Liver (tissue), 9 donors: ENCODE data around the gene TBC1D9. TPM values are rescaled to one million over a fixed set of nuclear protein-coding genes. Genes with fewer than 3 reads are reported as not detected.

Source experiments
- DNase-seq: peaks from one replicate; pipeline ENCODE4 v3.0.0-alpha.2; 2017; ENCODE audit warnings: low spot score
- H3K27ac ChIP-seq, 2 donors: one replicate each; pipeline ENCODE4 v1.7.0; 2013; ENCODE audit warnings: inconsistent platforms in 2 of 2, low read length in 2 of 2, control low read depth in 1 of 2, low read depth in 1 of 2, mild to moderate bottlenecking in 1 of 2
- H3K27me3 ChIP-seq, 4 donors: one replicate each; pipeline versions ENCODE4 v1.6.1 to v1.7.0; 2013; ENCODE audit warnings: low read length in 3 of 4, inconsistent platforms in 1 of 4, mild to moderate bottlenecking in 1 of 4, moderate library complexity in 1 of 4; ENCODE audit not compliant: control insufficient read depth in 4 of 4, insufficient read depth in 4 of 4
- H3K36me3 ChIP-seq, 4 donors: one replicate each; pipeline versions ENCODE4 v1.6.1 to v1.7.0; 2013; ENCODE audit warnings: low read length in 3 of 4, mild to moderate bottlenecking in 3 of 4, low read depth in 1 of 4, moderate library complexity in 1 of 4; ENCODE audit not compliant: control insufficient read depth in 4 of 4, insufficient read depth in 3 of 4
- H3K4me1 ChIP-seq, 4 donors: one replicate each; pipeline versions ENCODE4 v1.6.1 to v1.7.0; 2013; ENCODE audit warnings: low read length in 3 of 4, mild to moderate bottlenecking in 3 of 4, moderate library complexity in 1 of 4; ENCODE audit not compliant: control insufficient read depth in 4 of 4, insufficient read depth in 4 of 4
- H3K4me3 ChIP-seq, 3 donors: one replicate each; pipeline versions ENCODE4 v1.6.1 to v1.7.0; 2013; ENCODE audit warnings: low read length in 3 of 3, control low read depth in 1 of 3, low read depth in 1 of 3, mild to moderate bottlenecking in 1 of 3
- H3K9ac ChIP-seq, 2 donors: one replicate each; pipeline ENCODE4 v1.7.0; 2013; ENCODE audit warnings: low read length in 2 of 2, mild to moderate bottlenecking in 2 of 2, moderate library complexity in 2 of 2, control low read depth in 1 of 2, low read depth in 1 of 2
- H3K9me3 ChIP-seq, 4 donors: one replicate each; pipeline versions ENCODE4 v1.6.1 to v1.7.0; 2013; ENCODE audit warnings: low read length in 3 of 4; ENCODE audit not compliant: control insufficient read depth in 4 of 4
- CTCF ChIP-seq: fragments of 150-350 bp; IDR thresholded peaks from 2 replicates; pipeline ENCODE4 v1.5.1; 2017; ENCODE audit warnings: improper control_type of control experiment, low read depth, low read length; ENCODE audit not compliant: missing input control
- FOXA1 ChIP-seq: IDR thresholded peaks from 2 replicates; pipeline ENCODE4 v1.6.1; 2016; ENCODE audit warnings: antibody characterized with exemption
- FOXA2 ChIP-seq: IDR thresholded peaks from 2 replicates; pipeline ENCODE4 v1.6.1; 2016; ENCODE audit warnings: antibody characterized with exemption
- GABPA ChIP-seq, 2 donors: IDR thresholded peaks in 1 of 2; conservative IDR thresholded peaks in 1 of 2; 2 replicates each; pipeline ENCODE4 v1.6.1; 2016; ENCODE audit warnings: antibody characterized with exemption in 2 of 2, mild to moderate bottlenecking in 1 of 2, moderate library complexity in 1 of 2
- HNF4A ChIP-seq, 2 donors: conservative IDR thresholded peaks; 2 replicates each; pipeline ENCODE4 v1.6.1; 2016; ENCODE audit warnings: antibody characterized with exemption in 2 of 2, mild to moderate bottlenecking in 2 of 2
- HNF4G ChIP-seq: IDR thresholded peaks from 2 replicates; pipeline ENCODE4 v1.6.1; 2016; ENCODE audit warnings: antibody characterized with exemption
- RAD21 ChIP-seq, 2 donors: IDR thresholded peaks; 2 replicates each; pipeline ENCODE4 v1.6.1; 2016; ENCODE audit warnings: antibody characterized with exemption in 2 of 2, mild to moderate bottlenecking in 2 of 2
- RXRA ChIP-seq, 2 donors: IDR thresholded peaks; 2 replicates each; pipeline ENCODE4 v1.6.1; 2017 to 2018; ENCODE audit warnings: antibody characterized with exemption in 2 of 2, mild to moderate bottlenecking in 1 of 2
- SP1 ChIP-seq: IDR thresholded peaks from 2 replicates; pipeline ENCODE4 v1.6.1; 2018; ENCODE audit warnings: antibody characterized with exemption, mild to moderate bottlenecking
- ZBTB33 ChIP-seq: IDR thresholded peaks from 2 replicates; pipeline ENCODE4 v1.6.1; 2016; ENCODE audit warnings: antibody characterized with exemption
- WGBS: extraction: QIAGEN DNeasy Blood & Tissue Kit; methylation state at CpG from one replicate; pipeline ENCODE4 v1.1.7; 2013; 5-methylcytosine and 5-hydroxymethylcytosine counted together
- polyA plus RNA-seq, 2 donors: library from polyadenylated mRNA; stranded (reverse) in 1 of 2; unstranded in 1 of 2; fragments of 200-250 nt in 1 of 2; fragments of >200 nt in 1 of 2; fragmentation: Nextera tagmentation in 1 of 2; extraction: Ambion mirVana in 1 of 2; gene quantifications; one replicate each; pipeline versions ENCODE4 v1.2.1 to v1.2.3, GENCODE V29; 2013 to 2015
- total RNA-seq, 2 donors: library from RNA; depleted of rRNA; stranded (reverse); fragments of >200 nt; gene quantifications; one replicate each; pipeline ENCODE4 v1.2.3, GENCODE V29; 2014
- donor health status: healthy.
- donor health status: healthy.
- donor health status: healthy.
- donor health status: healthy.
- donor health status: healthy.

The TBC1D9 gene
- total and polyA plus RNA-seq, 4 donors: 1.4 to 8.5 (median 6.3) TPM

GRCh38 chr4:140648716-140649308 is 107.4 kb downstream of the TBC1D9 start:
- Histone ChIP-seq H3K36me3 (peaks cover 0 to 3% (median 0%) of the 10 kb centered on the region in 4 donors), H3K4me3 (no peak overlapping the region), H3K9ac (no peak overlapping the region), H3K9me3 (no peaks in the 10 kb centered on the region), H3K27me3 (no peaks in the 10 kb centered on the region), H3K4me1 (peaks cover 0 to 10% (median 5%) of the 10 kb centered on the region in 4 donors), H3K27ac (no peak overlapping the region)
- no peak for DNase-seq
- WGBS: 97% methylated on average over 2 of the region's 2 CpGs
- TF ChIP-seq HNF4A (conservative IDR thresholded peaks at IDR 0.05): no peak

GRCh38 chr4:140645614-140646412 is 110.4 kb downstream of the TBC1D9 start:
- no peak for TF ChIP-seq RAD21 (IDR thresholded peaks at IDR 0.05)
- TF ChIP-seq HNF4A (conservative IDR thresholded peaks at IDR 0.05): no peak
- TF ChIP-seq CTCF: no peak
- TF ChIP-seq FOXA2: no peak
- TF ChIP-seq GABPA (IDR thresholded peaks at IDR 0.05 in 1 of 2, conservative IDR thresholded peaks at IDR 0.05 in 1 of 2): no peak
- TF ChIP-seq RXRA (IDR thresholded peaks at IDR 0.05): peak in 1 of 2 donors; percentile 30
- peak; percentile 23 for TF ChIP-seq SP1
- no peak for TF ChIP-seq FOXA1
- 49% methylated on average over 9 of the region's 9 CpGs for WGBS
- no peak for DNase-seq

GRCh38 chr4:140645196-140645595 is 111.0 kb downstream of the TBC1D9 start:
- TF ChIP-seq RAD21 (IDR thresholded peaks at IDR 0.05) (no peak), ZBTB33 (no peak), HNF4G (no peak)
- WGBS: 95% methylated on average over 11 of the region's 11 CpGs
- Histone ChIP-seq H3K4me1 (peaks cover 4 to 16% (median 10%) of the 10 kb centered on the region in 4 donors), H3K9ac (no peak overlapping the region), H3K4me3 (no peak overlapping the region), H3K27me3 (no peaks in the 10 kb centered on the region), H3K9me3 (no peaks in the 10 kb centered on the region), H3K27ac (no peak overlapping the region), H3K36me3 (peaks cover 0 to 5% (median 0%) of the 10 kb centered on the region in 4 donors)
- no peak for DNase-seq

More at GRCh38 chr4:140645614-140646412, 110.4 kb downstream of the TBC1D9 start:
- Histone ChIP-seq H3K27me3 (no peaks in the 10 kb centered on the region), H3K9ac (no peak overlapping the region), H3K4me1 (peaks cover 4 to 16% (median 8%) of the 10 kb centered on the region in 4 donors), H3K36me3 (peaks cover 0 to 5% (median 0%) of the 10 kb centered on the region in 4 donors), H3K9me3 (no peaks in the 10 kb centered on the region), H3K4me3 (no peak overlapping the region), H3K27ac (no peak overlapping the region)
